Peyer's patch (tissue), 4 donors: Measurements from ENCODE around the gene SUSD1.

Experiments used
- CTCF ChIP-seq, 6 experiments: fragments of 450-650 bp in 4 of 6; fragments of 200-600 bp in 2 of 6; sonication (generic) in 1 of 6; IDR thresholded peaks; one replicate each; pipeline ENCODE4 v1.5.1; 2017 to 2019; ENCODE audit warnings: antibody characterized with exemption in 6 of 6, mild to moderate bottlenecking in 3 of 6, moderate library complexity in 1 of 6
- POLR2A ChIP-seq, 2 donors: fragments of 450-650 bp; IDR thresholded peaks; one replicate each; pipeline ENCODE4 v1.5.1; 2017; ENCODE audit warnings: antibody characterized with exemption in 2 of 2, mild to moderate bottlenecking in 2 of 2, moderate library complexity in 2 of 2

- peak in 1 of 2 donors; percentile 23 for TF ChIP-seq POLR2A (IDR thresholded peaks at IDR 0.05)
- TF ChIP-seq CTCF (IDR thresholded peaks at IDR 0.05) = peak in 3 of 6 experiments; percentile 35 to 48 (median 40)
Observed at GRCh38 chr9:112061152-112061740, 113.9 kb downstream of the SUSD1 start.
